GM12878 (cell line): Measurements from ENCODE around the gene UMPS. TPM values are rescaled to one million over a fixed set of nuclear protein-coding genes. Genes with fewer than 3 reads are reported as not detected.

ENCODE experiments used
- ATAC-seq: fragments of 200-7000 bp; cut with Tn5 transposase; 3 replicates; pipeline ENCODE4 v1.9.1; 2020; ENCODE audit warnings: mild to moderate bottlenecking, moderate library complexity
- BruUV-seq: library from RNA; stranded (reverse); fragments of 400-500 nt; replicated peaks from 2 replicates; lab custom pipeline; 2021; lab: Mats Ljungman, UMichigan
- CTCF ChIA-PET: fragments of 300-600 bp; sonication (Branson Sonifier 250); formaldehyde crosslinking; extraction: SDS; loops from one replicate; lab custom pipeline; 2021; ENCODE audit warnings: inconsistent platforms; lab: Yijun Ruan, JAX
- POLR2A ChIA-PET: fragments of 350-600 bp; formaldehyde crosslinking; extraction: SDS; loops from one replicate; lab custom pipeline; 2021; ENCODE audit warnings: inconsistent platforms; lab: Charles Lee
- RAD21 ChIA-PET: fragments of 300-600 bp; sonication (Branson Sonifier 250); formaldehyde crosslinking; loops from one replicate; lab custom pipeline; 2023; ENCODE audit warnings: antibody characterized with exemption; ENCODE audit not compliant: unreplicated experiment; lab: Charles Lee
- SMC1A ChIA-PET: fragments of 300-600 bp; sonication (Branson Sonifier 250); formaldehyde crosslinking; loops from one replicate; lab custom pipeline; 2023; ENCODE audit not compliant: unreplicated experiment, uncharacterized antibody; lab: Charles Lee
- DNase-seq: peaks from one replicate; pipeline ENCODE4 v3.0.0-alpha.2; 2011; ENCODE audit warnings: low read depth, low spot score
- FAIRE-seq: peaks from 3 replicates; lab custom pipeline; 2011; peaks lifted over from hg19 to GRCh38; lab: Jason Lieb, UNC
- H2AFZ ChIP-seq: 2 replicates; pipeline ENCODE4 v1.6.0; 2011; ENCODE audit warnings: low read depth, low read length, control low read depth; ENCODE audit not compliant: control insufficient read depth
- H3K27ac ChIP-seq: 2 replicates; pipeline ENCODE4 v1.5.1; 2011; ENCODE audit warnings: control low read depth; ENCODE audit not compliant: control insufficient read depth, insufficient read depth
- H3K27me3 ChIP-seq, 2 experiments: replicated peaks in 1 of 2; 2 replicates each; pipeline versions ENCODE4 v1.6.0 to v1.6.1; 2011; ENCODE audit warnings: low read length in 1 of 2; ENCODE audit not compliant: control insufficient read depth in 2 of 2, insufficient read depth in 2 of 2
- H3K36me3 ChIP-seq, 2 experiments: 2 replicates each; pipeline ENCODE4 v1.5.1; 2011; ENCODE audit warnings: low read length in 1 of 2; ENCODE audit not compliant: control insufficient read depth in 2 of 2, insufficient read depth in 2 of 2
- H3K4me1 ChIP-seq: 2 replicates; pipeline ENCODE4 v1.6.1; 2011; ENCODE audit warnings: mild to moderate bottlenecking, low read length, moderate library complexity, mixed read lengths; ENCODE audit not compliant: control insufficient read depth, insufficient read depth
- H3K4me2 ChIP-seq: 2 replicates; pipeline ENCODE4 v1.6.0; 2011; ENCODE audit warnings: control low read depth; ENCODE audit not compliant: control insufficient read depth, insufficient read depth
- H3K4me3 ChIP-seq: fragments of 200-600 bp; sonication (generic); 2 replicates; pipeline ENCODE4 v1.5.1; 2016
- H3K79me2 ChIP-seq: 2 replicates; pipeline ENCODE4 v1.6.0; 2011; ENCODE audit warnings: low read length; ENCODE audit not compliant: control insufficient read depth, insufficient read depth
- H3K9ac ChIP-seq: 2 replicates; pipeline ENCODE4 v1.8.0; 2011; ENCODE audit warnings: low read length, control low read depth, mixed read lengths; ENCODE audit not compliant: control insufficient read depth, insufficient read depth
- H3K9me3 ChIP-seq: replicated peaks from 3 replicates; pipeline ENCODE4 v1.5.1; 2011; ENCODE audit warnings: mild to moderate bottlenecking, low read length; ENCODE audit not compliant: control insufficient read depth, insufficient read depth
- H4K20me1 ChIP-seq: 2 replicates; pipeline ENCODE4 v1.6.0; 2011; ENCODE audit not compliant: control insufficient read depth, insufficient read depth
- CEBPZ ChIP-seq: fragments of 150-350 bp; IDR thresholded peaks from 2 replicates; pipeline ENCODE4 v1.6.1; 2016; ENCODE audit warnings: low read depth, low read length
- PRDM15 ChIP-seq: fragments of 450-650 bp; formaldehyde crosslinking; IDR thresholded peaks from 2 replicates; pipeline ENCODE4 v1.4.0; 2020; ENCODE audit warnings: mild to moderate bottlenecking, moderate library complexity
- RELB ChIP-seq: fragments of 450-650 bp; IDR thresholded peaks from 2 replicates; pipeline ENCODE4 v1.6.1; 2017; ENCODE audit warnings: low read depth, mild to moderate bottlenecking, moderate library complexity
- TCF3 ChIP-seq: IDR thresholded peaks from 2 replicates; pipeline ENCODE4 v1.6.1; 2012; ENCODE audit warnings: low read depth, mild to moderate bottlenecking, low read length, borderline replicate concordance; ENCODE audit not compliant: insufficient read depth
- ZBTB40 ChIP-seq: fragments of 450-650 bp; IDR thresholded peaks from 2 replicates; pipeline ENCODE4 v1.6.1; 2016; ENCODE audit warnings: mild to moderate bottlenecking, moderate library complexity, borderline replicate concordance
- WGBS: methylation state at CpG from one replicate; pipeline ENCODE4 v1.1.6; 2016; ENCODE audit warnings: low lambda C conversion rate; ENCODE audit not compliant: insufficient replicate concordance, insufficient coverage; ENCODE audit errors: missing lambda C conversion rate; 5-methylcytosine and 5-hydroxymethylcytosine counted together
- in situ Hi-C: fragments of 300-500 bp; cut with MboI; formaldehyde crosslinking; loops from 9 replicates; pipeline ENCODE4 v1.14.3; 2018; ENCODE audit warnings: mixed read lengths
- intact Hi-C: fragments of 100-400 bp; cut with micrococcal nuclease; formaldehyde crosslinking; loops from one replicate; pipeline ENCODE4 v1.14.2; 2022; ENCODE audit not compliant: unreplicated experiment
- polyA plus RNA-seq, 11 experiments: library from polyadenylated mRNA; depleted of rRNA in 4 of 11; unstranded in 6 of 11; stranded (reverse) in 5 of 11; fragments of >200 nt; fragmentation: Nextera tagmentation in 4 of 11; fragmentation: Illumina TruSeq in 1 of 11; extraction: Ambion mirVana in 4 of 11; extraction: Trizol in 1 of 11; gene quantifications; 1 replicate in 1 of 11; 2 replicates in 10 of 11; pipeline versions ENCODE4 v1.2.1 to v1.2.3, GENCODE V29; 2011 to 2016; ENCODE audit warnings: inconsistent platforms in 2 of 11, missing spikeins in 2 of 11, low read depth in 1 of 11
- total RNA-seq, 4 experiments: library from RNA; depleted of rRNA in 3 of 4; stranded (reverse); fragments of >200 nt in 3 of 4; fragmentation: Illumina TruSeq in 1 of 4; extraction: Trizol in 1 of 4; gene quantifications; 2 replicates each; pipeline versions ENCODE4 v1.2.1 to v1.2.3, GENCODE V29; 2013 to 2021
- TF ChIP-seq, protein P1 (sequence below): fragments of 450-650 bp; IDR thresholded peaks from 2 replicates; pipeline ENCODE4 v1.6.1; 2017; ENCODE audit warnings: borderline replicate concordance

Gene UMPS
- total and polyA plus RNA-seq, 10 of the 15 experiments (the other 5 are each of a cell fraction or from before 2014, with no cell fraction given): 30.6 to 82.8 (median 49.5) TPM

- no peak overlapping the region for H3K4me2 ChIP-seq
- H3K79me2 ChIP-seq: no peaks in the 10 kb centered on the region
- no peaks in the 10 kb centered on the region for H3K4me1 ChIP-seq
- 21% methylated on average over 3 of the region's 3 CpGs for WGBS
- H3K9ac ChIP-seq: no peak overlapping the region
- no peak overlapping the region for H3K27ac ChIP-seq
- H3K9me3 ChIP-seq: no peaks in the 10 kb centered on the region
- FAIRE-seq (no peak), DNase-seq (no peak), ATAC-seq (no peak)
- H3K36me3 ChIP-seq: no peaks in the 10 kb centered on the region; a peak in 1 of 4 replicates
- intact Hi-C loops (no loop called here), in situ Hi-C loops (no loop called here)
- H3K4me3 ChIP-seq: no peak overlapping the region
- no peak for TF ChIP-seq PRDM15
- no peak for TF ChIP-seq RELB
- TF ChIP-seq CEBPZ: no peak
- no peak for TF ChIP-seq ZBTB40
- TF ChIP-seq, protein P1, sequence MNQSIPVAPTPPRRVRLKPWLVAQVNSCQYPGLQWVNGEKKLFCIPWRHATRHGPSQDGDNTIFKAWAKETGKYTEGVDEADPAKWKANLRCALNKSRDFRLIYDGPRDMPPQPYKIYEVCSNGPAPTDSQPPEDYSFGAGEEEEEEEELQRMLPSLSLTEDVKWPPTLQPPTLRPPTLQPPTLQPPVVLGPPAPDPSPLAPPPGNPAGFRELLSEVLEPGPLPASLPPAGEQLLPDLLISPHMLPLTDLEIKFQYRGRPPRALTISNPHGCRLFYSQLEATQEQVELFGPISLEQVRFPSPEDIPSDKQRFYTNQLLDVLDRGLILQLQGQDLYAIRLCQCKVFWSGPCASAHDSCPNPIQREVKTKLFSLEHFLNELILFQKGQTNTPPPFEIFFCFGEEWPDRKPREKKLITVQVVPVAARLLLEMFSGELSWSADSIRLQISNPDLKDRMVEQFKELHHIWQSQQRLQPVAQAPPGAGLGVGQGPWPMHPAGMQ: no peak
- no peak for TF ChIP-seq TCF3
- H4K20me1 ChIP-seq: no peaks in the 10 kb centered on the region
- H2AFZ ChIP-seq: no peak overlapping the region
- SMC1A ChIA-PET: interaction anchor here (1.1 to 1.3 kb wide), 2 partner anchors 9 to 62 kb away, joined by 4 to 5 read pairs; no protein-coding TSS in a partner anchor
- no TSS peak for BruUV-seq
- POLR2A ChIA-PET: no interaction called here
- RAD21 ChIA-PET: no interaction called here
- H3K27me3 ChIP-seq: no peaks in the 10 kb centered on the region
- CTCF ChIA-PET: interaction anchor here (1.6 kb wide), 1 partner anchor 9 kb away, joined by 7 read pairs; no protein-coding TSS in a partner anchor
Measured at GRCh38 chr3:124752051-124752450, 21.8 kb downstream of the UMPS start.
